HUES48 (cell line): ENCODE data around the gene AKAP10.

ENCODE experiments used
- H3K27ac ChIP-seq: one replicate; pipeline ENCODE4 v1.7.0; 2013; ENCODE audit warnings: low read depth, low read length, inconsistent platforms
- H3K27me3 ChIP-seq: 2 replicates; pipeline ENCODE4 v1.6.1; 2013; ENCODE audit warnings: mild to moderate bottlenecking, low read length; ENCODE audit not compliant: control insufficient read depth, insufficient read depth
- H3K36me3 ChIP-seq: 2 replicates; pipeline ENCODE4 v1.6.1; 2013; ENCODE audit warnings: low read length; ENCODE audit not compliant: control insufficient read depth, insufficient read depth
- H3K4me1 ChIP-seq: 2 replicates; pipeline ENCODE4 v1.6.1; 2013; ENCODE audit warnings: mild to moderate bottlenecking, low read length; ENCODE audit not compliant: control insufficient read depth, insufficient read depth
- H3K4me3 ChIP-seq: 2 replicates; pipeline ENCODE4 v1.5.1; 2013; ENCODE audit warnings: mild to moderate bottlenecking, low read depth, low read length
- H3K9ac ChIP-seq: 2 replicates; pipeline ENCODE4 v1.6.1; 2013; ENCODE audit warnings: mild to moderate bottlenecking, low read depth, low read length, moderate library complexity
- H3K9me3 ChIP-seq: 2 replicates; pipeline ENCODE4 v1.6.1; 2013; ENCODE audit warnings: low read length; ENCODE audit not compliant: control insufficient read depth, insufficient read depth

AKAP10 gene

DNA sequence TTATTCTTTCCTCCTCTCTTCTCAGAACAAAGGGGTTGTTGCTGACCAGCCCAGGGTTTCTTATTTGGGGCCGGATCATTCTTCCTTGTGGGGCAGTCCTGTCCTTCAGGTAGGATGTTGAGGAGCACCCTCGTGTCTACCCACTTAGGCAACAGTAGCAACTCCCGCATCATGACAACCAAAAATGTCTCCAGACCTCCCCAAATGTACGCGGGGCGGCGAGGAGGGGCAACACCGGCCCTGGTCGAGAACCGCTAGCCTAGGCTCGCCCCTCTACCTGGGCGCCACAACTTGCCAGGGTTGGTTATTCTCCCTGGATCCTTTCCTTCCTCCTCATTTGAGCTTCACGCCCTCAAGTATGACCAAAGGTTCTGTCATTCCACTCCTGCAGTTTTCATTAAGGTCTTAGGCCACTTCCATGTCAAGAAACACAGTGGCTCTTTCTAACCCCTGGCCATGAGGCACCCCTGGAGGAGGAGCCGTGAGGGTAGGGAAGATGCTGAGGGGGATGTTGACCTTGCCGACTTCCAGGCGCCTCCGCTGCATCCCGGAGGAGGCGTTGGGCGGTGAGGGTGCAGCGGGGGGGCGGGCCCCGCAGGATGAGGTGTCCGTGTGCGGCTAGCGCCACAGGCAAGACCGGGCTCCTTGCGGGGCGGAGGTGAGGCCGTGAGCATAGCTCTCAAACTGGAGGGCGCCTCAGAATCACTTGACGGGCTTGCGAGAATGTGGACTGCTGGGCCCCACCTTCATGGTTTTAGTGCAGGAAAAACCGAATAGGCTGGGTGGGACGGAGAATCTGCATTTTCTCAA, 30.8 kb upstream of the AKAP10 start:
- H3K27ac ChIP-seq: no peak overlapping the region
- no peaks in the 10 kb centered on the region for H3K36me3 ChIP-seq
- no peaks in the 10 kb centered on the region for H3K9me3 ChIP-seq
- H3K4me1 ChIP-seq: peaks cover 7% of the 10 kb centered on the region
- peaks cover 32% of the 10 kb centered on the region for H3K27me3 ChIP-seq
- H3K9ac ChIP-seq: no peak overlapping the region
- H3K4me3 ChIP-seq: peak overlapping the region; percentile 75

DNA sequence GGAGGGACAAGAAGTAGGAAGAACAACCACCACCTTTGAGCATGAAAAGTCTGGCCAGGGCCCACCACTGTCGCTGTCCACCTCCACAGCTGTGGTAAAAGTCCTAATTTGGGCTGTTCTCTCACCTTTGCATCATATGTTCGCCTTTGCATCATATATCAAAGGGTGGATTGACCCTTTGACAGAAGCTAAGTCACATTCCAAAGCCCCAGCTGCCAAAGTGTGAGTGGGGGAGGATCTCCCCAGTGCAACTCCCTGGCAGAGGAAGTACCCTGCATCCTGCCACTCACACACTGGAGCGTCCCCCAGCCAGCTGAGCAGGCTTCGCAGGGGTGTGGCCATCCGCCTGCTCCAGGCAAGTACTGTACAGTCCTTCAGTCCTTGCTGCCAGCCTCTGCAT, 18.9 kb upstream of the AKAP10 start:
- Histone ChIP-seq H3K4me1 (no peaks in the 10 kb centered on the region), H3K36me3 (no peaks in the 10 kb centered on the region), H3K4me3 (no peak overlapping the region), H3K27ac (no peak overlapping the region), H3K27me3 (no peaks in the 10 kb centered on the region), H3K9ac (no peak overlapping the region), H3K9me3 (no peaks in the 10 kb centered on the region)

DNA sequence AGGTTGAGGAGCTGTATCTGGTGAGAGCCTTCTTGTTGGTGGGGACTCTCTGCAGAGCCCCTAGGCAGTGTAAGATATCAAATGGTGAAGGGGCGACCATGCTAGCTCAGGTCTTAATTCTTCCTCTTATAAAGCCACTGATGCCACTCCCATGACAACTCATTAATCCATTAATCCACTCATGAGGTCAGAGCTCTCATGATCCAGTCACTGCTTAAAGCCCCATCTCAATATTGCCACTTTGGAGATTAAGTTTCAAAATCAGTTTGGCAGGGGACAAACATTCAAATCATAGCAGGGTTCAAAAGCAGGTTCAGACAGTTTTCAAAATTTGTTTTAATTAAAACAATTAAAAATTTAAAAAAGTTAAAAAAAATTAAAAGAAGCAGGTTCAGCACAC, 18.5 kb upstream of the AKAP10 start:
- no peak overlapping the region for H3K9ac ChIP-seq
- H3K27ac ChIP-seq: no peak overlapping the region
- no peaks in the 10 kb centered on the region for H3K36me3 ChIP-seq
- H3K27me3 ChIP-seq: no peaks in the 10 kb centered on the region
- H3K9me3 ChIP-seq: no peaks in the 10 kb centered on the region
- peaks cover under 1% of the 10 kb centered on the region; the same call in 1 of the 2 replicates for H3K4me1 ChIP-seq
- no peak overlapping the region for H3K4me3 ChIP-seq

DNA sequence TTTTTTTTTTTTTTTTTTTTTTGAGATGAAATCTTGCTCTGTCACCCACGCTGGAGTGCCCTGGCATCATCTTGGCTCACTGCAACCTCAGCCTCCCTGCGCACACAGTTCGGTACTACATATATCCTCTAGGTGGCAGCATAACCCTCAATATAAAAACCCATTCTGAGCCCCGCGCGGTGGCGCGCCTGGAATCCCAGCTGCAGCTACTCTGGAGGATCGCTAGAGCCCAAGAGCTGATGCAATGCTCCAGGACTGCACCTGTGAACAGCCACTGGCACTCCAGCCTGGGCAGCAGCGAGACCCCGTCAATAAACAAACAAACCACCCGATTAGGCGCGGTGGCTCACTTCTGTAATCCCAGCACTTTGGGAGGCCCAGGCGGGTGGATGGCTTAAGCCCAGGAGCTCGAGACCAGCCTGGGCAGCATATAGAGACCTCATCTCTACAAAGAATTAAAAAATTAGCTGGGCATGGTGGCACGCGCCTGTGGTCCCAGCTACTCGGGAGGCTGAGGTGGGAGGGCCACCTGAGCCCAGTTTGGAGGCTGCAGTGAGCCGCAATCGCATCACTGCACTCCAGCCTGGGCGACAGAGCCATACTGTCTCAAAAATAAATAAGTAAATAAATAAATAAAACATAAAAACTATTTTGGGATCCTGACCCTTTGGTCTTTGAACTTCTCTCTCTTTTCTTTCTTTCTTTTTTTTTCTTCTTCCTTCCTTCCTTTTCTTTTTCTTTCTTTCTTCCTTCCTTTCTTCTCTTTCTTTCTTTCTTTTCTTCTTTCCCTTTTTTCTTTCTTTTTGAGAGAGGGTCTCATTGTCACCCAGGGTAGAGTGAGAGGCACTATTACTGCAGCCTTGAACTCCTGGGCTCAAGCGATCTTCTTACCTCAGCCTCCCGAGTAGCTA, 15.4 kb upstream of the AKAP10 start:
- 0 out of 2 replicates have a peak overlapping the region, but pooled peaks have one; percentile 13 for H3K4me3 ChIP-seq
- no peaks in the 10 kb centered on the region for H3K36me3 ChIP-seq
- no peak overlapping the region for H3K27ac ChIP-seq
- H3K9ac ChIP-seq: peak overlapping the region; percentile 47; the same call in 1 of the 2 replicates
- H3K27me3 ChIP-seq: no peaks in the 10 kb centered on the region
- H3K9me3 ChIP-seq: no peaks in the 10 kb centered on the region
- peaks cover 3% of the 10 kb centered on the region; the same call in 1 of the 2 replicates for H3K4me1 ChIP-seq

DNA sequence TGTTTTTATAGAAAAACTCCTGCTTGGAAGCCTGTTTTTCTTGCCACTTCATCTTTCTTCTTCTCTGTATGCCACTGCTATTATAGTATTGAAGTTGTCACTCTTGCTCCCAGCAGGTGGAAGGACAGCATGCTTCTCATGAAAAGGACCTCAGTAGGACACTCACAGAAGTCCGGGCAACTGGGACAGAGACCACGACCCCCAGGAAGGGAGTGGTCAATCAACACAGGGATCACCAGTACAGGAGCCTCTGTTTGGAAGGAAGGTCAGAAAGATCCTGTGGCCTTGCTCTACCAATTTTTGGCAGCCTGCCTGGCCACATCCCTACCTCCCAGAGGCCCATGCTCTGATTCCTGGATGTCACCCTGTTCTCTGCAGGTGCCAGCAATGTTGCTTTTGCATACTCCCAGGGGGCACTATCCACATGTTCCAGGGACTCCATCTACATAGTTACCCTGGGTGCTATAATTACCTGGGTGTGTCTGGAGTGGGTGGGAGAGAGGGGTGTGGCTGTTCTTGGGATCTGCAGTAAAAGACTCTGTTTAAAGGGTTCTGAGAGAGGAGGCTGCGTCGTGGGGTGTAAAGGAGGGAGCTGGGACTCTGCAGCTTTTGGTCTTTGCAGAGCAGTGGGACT, 13.7 kb upstream of the AKAP10 start:
- H3K4me1 ChIP-seq: peaks cover 12% of the 10 kb centered on the region
- no peaks in the 10 kb centered on the region for H3K36me3 ChIP-seq
- no peaks in the 10 kb centered on the region for H3K9me3 ChIP-seq
- H3K27me3 ChIP-seq: no peaks in the 10 kb centered on the region
- no peak overlapping the region for H3K4me3 ChIP-seq
- H3K27ac ChIP-seq: no peak overlapping the region
- H3K9ac ChIP-seq: no peak overlapping the region

DNA sequence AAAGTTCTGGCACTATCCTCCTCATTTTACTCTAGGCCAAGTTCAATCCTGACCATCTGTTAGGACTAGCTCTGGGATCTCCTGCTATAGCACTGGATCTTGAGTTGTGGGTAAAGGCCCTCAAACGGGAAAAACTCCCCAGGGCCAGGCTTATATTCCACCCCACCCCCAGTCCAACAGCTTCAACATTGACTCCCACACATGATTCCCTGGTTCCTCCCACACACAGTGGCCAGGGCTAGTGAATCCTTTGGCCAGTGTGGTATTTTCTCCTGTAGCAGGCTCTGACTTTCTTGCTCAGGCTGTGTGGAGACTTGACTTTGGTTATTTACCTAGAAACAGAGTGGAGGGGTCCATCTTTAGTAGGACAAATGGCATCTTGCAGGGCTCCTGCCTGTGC, 10.3 kb upstream of the AKAP10 start:
- H3K27ac ChIP-seq: no peak overlapping the region
- no peaks in the 10 kb centered on the region for H3K27me3 ChIP-seq
- no peak overlapping the region for H3K4me3 ChIP-seq
- no peaks in the 10 kb centered on the region for H3K36me3 ChIP-seq
- no peaks in the 10 kb centered on the region for H3K9me3 ChIP-seq
- peaks cover 12% of the 10 kb centered on the region for H3K4me1 ChIP-seq
- no peak overlapping the region for H3K9ac ChIP-seq

DNA sequence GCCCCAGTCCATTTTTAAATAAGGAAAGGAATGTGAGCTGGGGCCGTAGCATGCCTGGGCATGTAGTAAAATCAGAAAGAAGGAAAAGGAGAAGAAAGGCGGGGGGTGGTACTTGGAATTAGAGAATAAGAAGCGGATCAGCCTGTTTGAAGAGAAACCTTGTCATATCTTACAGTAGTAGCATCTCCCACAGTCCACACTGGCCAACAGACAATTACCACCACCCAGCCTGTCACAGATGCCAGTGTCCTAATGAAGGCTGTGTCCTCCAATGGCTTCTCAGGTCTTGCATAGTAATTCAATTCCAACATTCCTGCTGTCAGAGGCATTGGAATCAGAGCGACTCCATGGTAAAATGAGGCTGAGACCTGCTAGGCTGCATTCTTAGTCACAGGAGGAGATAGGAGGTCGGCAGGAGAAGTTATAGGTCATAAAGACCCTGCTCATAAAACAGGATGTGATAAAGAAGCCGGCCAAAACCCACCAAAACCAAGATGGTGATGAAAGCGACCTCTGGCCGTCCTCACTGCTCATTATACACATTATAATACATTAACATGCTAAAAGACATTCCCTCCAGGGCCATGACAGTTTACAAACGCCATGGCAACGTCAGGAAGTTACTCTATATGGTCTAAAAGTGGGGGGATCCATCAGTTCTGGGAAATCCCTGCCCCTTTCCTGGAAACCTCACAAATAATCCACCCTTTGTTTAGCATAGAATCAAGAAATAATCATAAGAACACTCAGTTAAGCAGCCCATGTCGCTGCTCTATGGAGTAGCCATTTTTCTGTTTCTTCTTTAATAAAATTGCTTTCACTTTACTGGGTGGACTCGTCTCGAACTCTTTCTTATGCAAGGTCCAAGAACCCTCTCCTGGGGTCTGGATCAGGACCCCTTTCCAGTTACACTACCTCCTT, 9.6 kb upstream of the AKAP10 start:
- Histone ChIP-seq H3K9ac (no peak overlapping the region), H3K9me3 (no peaks in the 10 kb centered on the region), H3K27ac (peak overlapping the region; percentile 11), H3K27me3 (no peaks in the 10 kb centered on the region), H3K4me1 (peaks cover 12% of the 10 kb centered on the region), H3K4me3 (no peak overlapping the region), H3K36me3 (no peaks in the 10 kb centered on the region)

DNA sequence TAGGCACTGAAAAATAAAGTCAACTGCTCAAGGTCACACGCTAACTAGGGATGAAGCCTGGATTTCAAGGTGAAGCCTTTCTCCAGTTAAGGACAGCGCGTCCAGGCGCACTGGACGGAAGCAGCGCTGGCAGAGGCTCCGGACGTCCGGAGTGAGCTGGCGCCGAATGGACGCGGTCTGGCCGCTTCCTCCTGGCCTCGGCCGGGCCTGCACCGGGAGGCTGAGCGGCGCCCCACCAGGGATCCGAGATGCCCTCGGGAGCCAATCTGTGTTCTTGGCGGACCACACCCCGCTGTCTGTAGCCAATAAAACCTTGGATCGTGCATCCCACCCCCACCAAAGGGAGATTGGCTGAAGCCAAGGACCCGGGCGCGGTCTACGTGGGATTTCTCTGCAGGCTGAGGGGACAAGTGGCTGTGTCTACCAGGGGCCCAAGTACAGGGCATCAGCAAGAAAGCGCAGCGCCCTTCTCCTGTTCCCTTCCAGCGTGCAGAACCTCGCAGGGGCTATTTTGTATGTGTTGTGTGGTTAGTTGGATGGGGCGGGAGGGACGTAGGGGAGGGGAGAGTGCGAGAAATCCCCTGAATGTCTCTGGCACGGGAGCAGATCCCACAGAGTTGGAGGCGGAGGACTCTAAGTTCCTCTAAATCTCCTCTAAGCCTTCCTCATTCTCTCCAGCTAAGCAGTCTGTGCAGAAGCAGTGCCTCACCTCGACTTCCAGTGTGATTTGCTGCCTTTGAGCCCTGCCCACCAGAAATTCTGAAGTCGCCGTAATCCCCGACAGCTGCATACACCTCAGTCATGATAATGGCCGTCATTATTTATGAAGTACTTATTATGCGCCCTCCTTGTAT, 2.5 kb upstream of the AKAP10 start:
- Histone ChIP-seq H3K4me1 (peaks cover 7% of the 10 kb centered on the region), H3K4me3 (no peak overlapping the region), H3K27me3 (no peaks in the 10 kb centered on the region), H3K27ac (no peak overlapping the region), H3K9me3 (peaks cover 7% of the 10 kb centered on the region; the same call in 1 of the 2 replicates), H3K36me3 (no peaks in the 10 kb centered on the region), H3K9ac (no peak overlapping the region)

DNA sequence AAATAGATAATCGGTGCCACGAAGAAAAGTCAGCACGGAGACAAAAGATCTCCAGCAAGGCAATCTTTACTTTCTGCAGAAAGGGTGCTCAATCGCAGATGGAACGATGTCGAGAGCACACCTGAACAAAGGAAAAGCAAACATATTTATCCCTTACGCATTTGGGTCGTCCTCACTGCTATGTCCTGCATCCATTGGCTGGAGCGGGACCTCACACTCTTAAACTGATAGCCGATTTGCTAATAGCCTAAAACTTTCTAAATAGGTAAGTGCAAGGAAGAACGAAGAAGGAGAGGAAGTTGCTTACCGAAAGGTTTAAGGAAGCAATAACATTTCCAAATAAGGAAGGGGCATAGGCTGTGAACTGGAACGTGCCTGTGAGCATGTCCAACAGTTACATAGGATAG, 1.2 kb upstream of the AKAP10 start:
- Histone ChIP-seq H3K27me3 (no peaks in the 10 kb centered on the region), H3K27ac (no peak overlapping the region), H3K36me3 (no peaks in the 10 kb centered on the region), H3K4me1 (peaks cover 7% of the 10 kb centered on the region), H3K9ac (no peak overlapping the region), H3K4me3 (peak overlapping the region; percentile 96), H3K9me3 (peaks cover 7% of the 10 kb centered on the region; the same call in 1 of the 2 replicates)
